ENCODE measurements around the gene PDE4A. TPM values are rescaled to one million over a fixed set of nuclear protein-coding genes. Genes with fewer than 3 reads are reported as not detected.

PDE4A gene
- total and polyA plus RNA-seq, 4 donors = 10.3 to 23.6 (median 12.8) TPM

DNA sequence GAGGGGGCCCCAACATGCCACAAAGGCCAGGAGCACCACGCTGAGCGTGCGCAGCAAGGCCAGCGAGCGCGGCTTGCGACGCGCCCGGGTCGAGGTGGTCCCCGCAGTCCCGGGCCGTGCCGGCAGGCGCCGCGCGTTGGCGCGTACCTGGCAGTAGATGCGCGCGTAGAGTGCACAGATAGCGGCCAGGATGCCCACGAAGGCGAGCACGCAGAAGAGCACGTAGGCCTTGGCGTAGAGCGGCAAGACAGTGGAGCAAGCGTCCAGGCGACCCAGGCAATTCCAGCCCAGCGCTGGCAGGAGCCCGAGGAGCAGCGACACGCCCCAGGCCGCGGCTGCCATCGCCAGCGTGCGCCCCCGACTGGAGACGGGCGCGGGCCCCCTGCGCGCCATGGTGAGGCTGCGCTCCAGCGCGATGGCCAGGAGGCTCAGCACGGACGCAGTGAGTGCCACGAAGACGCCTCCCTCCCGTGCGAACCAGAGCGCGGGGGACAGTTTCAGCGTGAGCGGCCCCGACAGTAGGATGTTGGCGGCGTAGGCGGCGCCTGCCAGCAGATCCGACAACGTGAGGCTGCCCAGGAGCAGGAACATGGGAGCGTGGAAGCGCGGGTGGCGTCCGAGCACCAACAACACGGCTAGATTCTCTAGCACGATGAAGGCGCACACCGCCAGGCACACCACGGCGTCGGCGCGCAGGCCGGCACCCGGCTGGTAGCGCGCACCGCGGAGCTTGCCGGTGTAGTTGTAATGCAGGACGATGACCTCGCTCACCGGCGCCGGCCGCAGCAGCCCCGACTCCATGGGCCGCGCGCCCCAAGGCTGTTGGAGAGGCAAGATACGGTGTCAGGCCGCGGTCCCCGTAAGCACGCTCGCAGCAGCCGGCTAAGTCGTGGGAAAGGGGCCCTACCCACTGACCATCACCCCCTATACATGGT, 94.1 kb downstream of the PDE4A start:
- Histone ChIP-seq H3K4me3 (no peak overlapping the region), H3K9ac (ENCODE audit: insufficient read depth in 1 of 2, low read length in 2 of 2) (no peak overlapping the region), H3K9me3 (ENCODE audit: control insufficient read depth in 4 of 4, insufficient read depth in 3 of 4, low read length in 3 of 4) (peaks cover 0 to 7% (median 0%) of the 10 kb centered on the region in 4 donors), H3K36me3 (ENCODE audit: control insufficient read depth in 4 of 4, insufficient read depth in 4 of 4, low read length in 4 of 4) (no peaks in the 10 kb centered on the region), H3K4me1 (ENCODE audit: control insufficient read depth in 5 of 5, insufficient read depth in 5 of 5, low read length in 5 of 5) (peaks cover 0 to 16% (median 4%) of the 10 kb centered on the region in 5 donors), H3K27ac (ENCODE audit: low read depth in 1 of 2, low read length in 1 of 2) (peak overlapping the region in 1 of 2 donors; percentile 3), H3K27me3 (ENCODE audit: control insufficient read depth in 3 of 3, insufficient read depth in 3 of 3, low read length in 2 of 3) (peaks cover 19 to 70% (median 60%) of the 10 kb centered on the region in 3 donors)
- ATAC-seq (ENCODE audit: insufficient read depth, low FRiP score) (no peak), DNase-seq (peak in 1 of 3 donors; percentile 24)
- WGBS, 2 donors = 6 to 8% methylated on average over 92 to 107 of the region's 107 CpGs
- no peak for TF ChIP-seq CTCF (IDR thresholded peaks at IDR 0.05; ENCODE audit: control extremely low read depth, extremely low read depth)

GRCh38 chr19:10516064-10516385, 95.7 kb downstream of the PDE4A start:
- H3K4me3 ChIP-seq = no peak overlapping the region
- peaks cover 0 to 7% (median 0%) of the 10 kb centered on the region in 4 donors for H3K9me3 ChIP-seq (ENCODE audit: control insufficient read depth in 4 of 4, insufficient read depth in 3 of 4, low read length in 3 of 4)
- no peak for TF ChIP-seq CTCF (IDR thresholded peaks at IDR 0.05; ENCODE audit: control extremely low read depth, extremely low read depth)
- no peaks in the 10 kb centered on the region for H3K36me3 ChIP-seq (ENCODE audit: control insufficient read depth in 4 of 4, insufficient read depth in 4 of 4, low read length in 4 of 4)
- H3K4me1 ChIP-seq (ENCODE audit: control insufficient read depth in 5 of 5, insufficient read depth in 5 of 5, low read length in 5 of 5) = peaks cover 0 to 14% (median 4%) of the 10 kb centered on the region in 5 donors
- no peak for DNase-seq
- H3K27ac ChIP-seq (ENCODE audit: low read depth in 1 of 2, low read length in 1 of 2) = no peak overlapping the region
- H3K27me3 ChIP-seq (ENCODE audit: control insufficient read depth in 3 of 3, insufficient read depth in 3 of 3, low read length in 2 of 3) = peaks cover 19 to 72% (median 57%) of the 10 kb centered on the region in 3 donors
- 92% methylated on average over 5 of the region's 5 CpGs for WGBS, 2 donors
- no peak for ATAC-seq (ENCODE audit: insufficient read depth, low FRiP score)
- H3K9ac ChIP-seq (ENCODE audit: insufficient read depth in 1 of 2, low read length in 2 of 2) = no peak overlapping the region

DNA sequence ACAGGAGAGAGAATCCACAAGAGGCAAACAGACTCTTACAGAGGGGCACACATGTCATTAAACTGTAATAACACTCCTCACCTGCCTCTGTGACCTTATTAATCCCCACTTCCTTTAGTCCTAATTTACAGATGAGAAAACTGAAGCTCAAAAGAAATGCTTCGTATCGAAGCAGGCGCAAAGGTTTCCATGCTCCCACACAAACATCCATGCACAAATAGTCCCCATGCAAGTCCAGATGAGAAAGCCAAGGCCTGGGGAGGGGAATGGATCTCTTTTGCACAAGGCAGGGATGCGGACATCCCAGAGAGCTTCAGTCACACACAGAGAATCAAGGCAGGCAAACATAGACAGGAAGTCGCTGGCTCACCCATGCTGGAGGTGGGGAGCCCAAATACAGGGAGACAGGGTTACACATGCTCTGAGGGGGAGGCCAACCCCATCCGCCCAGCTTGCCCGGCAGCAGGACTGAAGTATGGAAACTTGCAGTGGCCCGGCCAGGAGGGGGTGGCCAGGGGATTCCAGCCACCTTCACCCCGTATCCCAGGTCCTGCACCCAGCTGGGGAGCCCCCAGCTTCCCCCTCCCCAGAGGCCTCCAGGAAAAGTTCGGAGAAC, 96.4 kb downstream of the PDE4A start:
- H3K27me3 ChIP-seq (ENCODE audit: control insufficient read depth in 3 of 3, insufficient read depth in 3 of 3, low read length in 2 of 3) = peaks cover 19 to 69% (median 57%) of the 10 kb centered on the region in 3 donors
- DNase-seq (no peak), ATAC-seq (ENCODE audit: insufficient read depth, low FRiP score) (no peak)
- H3K9me3 ChIP-seq (ENCODE audit: control insufficient read depth in 4 of 4, insufficient read depth in 3 of 4, low read length in 3 of 4) = peaks cover 0 to 7% (median 0%) of the 10 kb centered on the region in 4 donors
- peaks cover 0 to 14% (median 4%) of the 10 kb centered on the region in 5 donors for H3K4me1 ChIP-seq (ENCODE audit: control insufficient read depth in 5 of 5, insufficient read depth in 5 of 5, low read length in 5 of 5)
- no peak overlapping the region for H3K27ac ChIP-seq (ENCODE audit: low read depth in 1 of 2, low read length in 1 of 2)
- 47 to 51% methylated on average over 10 of the region's 10 CpGs for WGBS, 2 donors
- TF ChIP-seq CTCF (IDR thresholded peaks at IDR 0.05; ENCODE audit: control extremely low read depth, extremely low read depth) = no peak
- no peak overlapping the region for H3K4me3 ChIP-seq
- H3K9ac ChIP-seq (ENCODE audit: insufficient read depth in 1 of 2, low read length in 2 of 2) = no peak overlapping the region
- H3K36me3 ChIP-seq (ENCODE audit: control insufficient read depth in 4 of 4, insufficient read depth in 4 of 4, low read length in 4 of 4) = no peaks in the 10 kb centered on the region

All from lung (tissue), 12 donors.